KOPT-K1 (cell line): ENCODE measurements around the gene RAX2.

Experiments
- H3K27ac ChIP-seq: fragments of 200-600 bp; sonication (generic); 2 replicates; pipeline ENCODE4 v1.5.1; 2016; ENCODE audit warnings: antibody characterized with exemption, mild to moderate bottlenecking, low read depth, low read length; ENCODE audit not compliant: poor library complexity, severe bottlenecking
- H3K36me3 ChIP-seq: fragments of 200-600 bp; sonication (generic); 2 replicates; pipeline ENCODE4 v1.5.1; 2017; ENCODE audit warnings: antibody characterized with exemption, mild to moderate bottlenecking, low read length, moderate library complexity; ENCODE audit not compliant: insufficient read depth
- H3K9me3 ChIP-seq: fragments of 200-600 bp; sonication (generic); 2 replicates; pipeline ENCODE4 v1.5.1; 2017; ENCODE audit warnings: antibody characterized with exemption, low read length, mild to moderate bottlenecking; ENCODE audit not compliant: insufficient read depth, poor library complexity, severe bottlenecking

RAX2 gene

DNA sequence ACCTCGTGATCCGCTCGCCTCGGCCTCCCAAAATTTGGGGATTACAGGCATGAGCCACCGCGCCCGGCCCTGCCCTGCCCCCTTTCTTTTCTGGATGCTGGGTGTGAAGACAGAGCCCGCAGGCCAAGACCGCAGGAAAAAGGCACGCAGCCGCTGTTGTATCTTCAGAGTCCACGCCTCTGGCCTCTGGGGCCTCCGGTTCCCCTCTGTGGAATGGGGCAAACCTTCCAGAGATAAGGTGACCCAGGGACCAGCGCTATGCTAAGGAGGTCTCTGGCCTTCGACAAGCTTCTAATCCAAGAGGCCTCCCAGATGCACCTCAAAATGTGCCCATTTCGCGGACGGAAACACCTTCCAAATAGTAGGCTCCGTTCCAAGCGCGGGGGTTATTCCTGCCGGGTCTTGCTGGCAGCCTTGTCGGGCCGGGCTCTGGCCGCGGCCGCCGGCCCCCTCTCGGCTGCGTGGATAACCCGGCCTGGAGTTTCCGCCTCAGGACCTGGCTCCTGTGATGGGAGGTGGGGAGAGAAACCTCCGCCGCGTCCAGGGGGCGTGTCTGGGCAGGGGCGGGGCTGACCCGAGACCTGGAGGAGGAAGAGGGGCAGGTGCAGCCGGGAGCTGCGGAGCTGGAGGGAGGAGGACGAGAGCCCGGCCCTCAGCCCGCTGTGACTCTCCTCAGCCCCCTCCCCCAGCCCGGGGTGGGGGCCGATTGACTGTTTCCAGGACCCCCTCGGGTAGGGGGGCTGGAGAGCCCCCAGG is 50.7 kb downstream of the RAX2 start:
- no peaks in the 10 kb centered on the region for H3K36me3 ChIP-seq
- H3K9me3 ChIP-seq = no peaks in the 10 kb centered on the region
- H3K27ac ChIP-seq = no peak overlapping the region

DNA sequence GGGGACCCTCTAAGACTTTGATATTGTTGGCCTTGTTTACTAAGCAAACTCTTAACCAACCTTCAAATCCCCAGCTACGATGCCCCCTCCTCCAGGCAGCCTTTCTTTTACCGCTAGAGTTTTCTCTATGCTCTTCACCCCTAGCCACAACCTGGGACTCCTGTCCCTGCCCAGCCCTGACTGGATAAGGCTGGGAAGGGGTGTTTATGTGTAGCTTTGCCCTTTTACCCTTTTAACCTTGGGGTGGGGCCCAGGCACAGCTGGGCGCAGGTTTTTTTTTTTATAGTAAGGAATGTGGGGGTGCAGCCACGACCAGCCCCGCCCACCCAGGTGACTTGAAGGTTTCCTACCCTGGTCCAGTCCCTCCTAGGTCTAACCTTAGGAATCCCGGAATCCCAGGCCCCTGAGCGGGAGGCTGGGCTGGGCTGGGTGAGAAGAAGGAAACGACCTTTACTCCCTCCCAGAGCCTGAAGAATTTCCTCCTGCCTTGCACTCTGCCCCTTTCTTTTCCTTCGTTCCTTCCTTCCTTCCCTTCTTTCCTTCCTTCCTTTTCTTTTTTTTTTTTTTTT is 51.6 kb downstream of the RAX2 start:
- Histone ChIP-seq H3K36me3 (no peaks in the 10 kb centered on the region), H3K9me3 (no peaks in the 10 kb centered on the region), H3K27ac (no peak overlapping the region)

DNA sequence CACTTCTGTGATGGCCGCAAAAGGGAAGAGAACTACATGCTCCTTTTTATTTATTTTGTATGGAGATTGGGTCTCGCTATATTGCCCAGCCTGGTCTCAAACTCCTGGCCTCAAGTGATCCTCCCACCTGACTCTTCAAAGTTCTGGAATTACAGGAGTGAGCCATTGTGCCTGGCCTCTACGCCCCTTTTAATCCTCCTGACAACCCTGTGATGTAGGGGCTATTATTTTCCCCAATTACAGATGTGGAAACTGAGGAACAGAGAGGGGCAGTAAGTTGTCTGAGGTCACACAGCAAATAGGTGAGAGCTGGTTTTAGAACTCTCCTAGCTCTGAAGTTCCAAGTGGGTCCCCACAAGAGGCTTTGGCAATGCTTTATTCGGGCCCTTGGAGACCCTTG is 52.2 kb downstream of the RAX2 start:
- no peaks in the 10 kb centered on the region for H3K36me3 ChIP-seq
- H3K27ac ChIP-seq = no peak overlapping the region
- H3K9me3 ChIP-seq = no peaks in the 10 kb centered on the region
